Sciatic nerve (tissue), 2 donors: ENCODE results near the gene GADD45G. TPM values are rescaled to one million over a fixed set of nuclear protein-coding genes. Genes with fewer than 3 reads are reported as not detected.

Source experiments
- ATAC-seq: fragments of 200-7000 bp; cut with Tn5 transposase; one replicate; pipeline ENCODE4 v1.9.1; 2020; ENCODE audit warnings: mild to moderate bottlenecking, moderate library complexity
- DNase-seq: peaks from one replicate; pipeline ENCODE4 v3.0.0-alpha.2; 2020; ENCODE audit warnings: low spot score
- intact Hi-C: fragments of 100-400 bp; cut with DNase I; formaldehyde crosslinking; loops from one replicate; pipeline ENCODE4 v1.14.2; 2022
- total RNA-seq: library from RNA; stranded (reverse); fragmentation: NEBNext Ultra II Directional; extraction: Animal tissue kit (Norgen Biotek cat#: 25700); gene quantifications from one replicate; pipeline ENCODE4 v1.2.1, GENCODE V29; 2021
- donor health status: DM: no; HTN: no; CAD: no.
- donor health status: DM: no; HTN: no; CAD: no.

The GADD45G gene
- total RNA-seq, 1 donor from 2014 or later = 3.5 TPM

DNA sequence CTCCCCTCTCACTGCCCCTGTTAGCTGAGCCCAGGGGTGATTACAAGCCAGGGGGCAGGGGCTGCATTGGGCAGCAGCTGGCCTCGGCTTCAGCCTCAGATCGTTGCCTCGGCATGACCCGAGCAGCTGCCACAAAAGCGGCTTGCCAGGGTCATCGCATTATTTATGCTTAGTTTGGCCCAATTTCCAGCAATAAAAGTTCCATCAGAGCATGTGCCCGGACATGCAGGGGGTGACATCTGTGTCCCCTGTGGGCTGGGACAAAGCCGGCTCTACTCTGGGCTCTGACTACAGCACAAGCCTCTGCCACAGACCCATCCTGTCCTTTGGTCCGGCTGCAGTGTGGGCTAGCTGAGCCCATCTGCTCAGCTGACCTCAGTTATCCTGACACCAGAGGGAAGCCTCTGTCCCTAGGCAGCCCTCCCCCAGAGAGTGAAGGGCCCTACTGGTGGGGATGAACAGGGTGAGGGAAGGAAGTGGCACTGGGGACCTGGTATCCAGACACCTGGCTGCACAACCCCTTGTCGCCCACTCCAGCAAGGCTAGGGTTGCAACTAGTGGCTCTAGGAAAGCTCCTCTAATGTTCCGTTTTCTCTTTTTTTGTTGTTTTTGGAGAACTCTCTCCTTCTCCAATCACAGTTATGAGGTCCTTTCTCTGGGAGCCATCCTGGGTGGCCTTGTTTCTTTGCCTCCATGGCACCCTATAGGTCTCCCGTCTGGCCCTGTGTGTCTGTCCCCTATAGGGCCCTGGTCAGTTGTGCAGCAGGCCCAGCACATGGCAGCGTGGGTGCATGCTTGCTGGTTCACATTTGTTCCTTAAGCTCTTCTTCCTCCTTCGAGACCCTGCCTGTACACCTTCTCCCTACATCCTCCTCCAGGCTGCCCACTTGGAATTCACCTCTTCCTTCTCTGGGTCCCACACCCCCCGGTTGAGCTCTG is 13.3 kb upstream of the GADD45G start:
- intact Hi-C loops = no loop called here
- DNase-seq (no peak), ATAC-seq (no peak)

DNA sequence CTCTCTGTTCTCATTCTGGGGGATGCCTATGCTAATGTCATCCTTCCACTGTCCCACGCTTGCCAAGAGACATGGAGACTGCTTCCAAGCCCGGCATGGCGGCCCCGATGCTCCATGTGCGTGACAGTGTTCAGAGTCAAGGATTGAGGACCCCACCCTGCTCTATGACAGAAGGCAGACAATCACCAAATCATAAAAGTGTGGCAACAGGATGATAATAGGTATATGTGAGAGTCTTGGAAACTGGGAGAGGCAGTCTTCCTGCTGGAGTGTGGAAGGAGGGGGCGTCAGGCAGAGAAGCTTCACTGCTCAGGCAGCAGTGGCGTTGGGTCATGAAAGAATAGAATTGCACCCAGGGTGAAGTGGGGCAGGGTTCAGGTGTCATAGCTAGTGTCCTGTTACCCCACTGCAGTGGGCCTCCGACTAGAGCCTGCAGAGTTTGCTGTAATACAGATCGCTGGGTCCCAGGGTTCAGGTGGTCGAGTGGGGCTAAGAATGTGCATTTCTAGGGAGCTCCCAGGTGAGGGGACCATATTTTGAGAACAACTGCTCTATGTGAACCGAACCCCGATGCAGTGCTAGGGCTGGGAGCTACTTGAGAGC is 12.5 kb upstream of the GADD45G start:
- ATAC-seq (no peak), DNase-seq (no peak)
- intact Hi-C loops = no loop called here

DNA sequence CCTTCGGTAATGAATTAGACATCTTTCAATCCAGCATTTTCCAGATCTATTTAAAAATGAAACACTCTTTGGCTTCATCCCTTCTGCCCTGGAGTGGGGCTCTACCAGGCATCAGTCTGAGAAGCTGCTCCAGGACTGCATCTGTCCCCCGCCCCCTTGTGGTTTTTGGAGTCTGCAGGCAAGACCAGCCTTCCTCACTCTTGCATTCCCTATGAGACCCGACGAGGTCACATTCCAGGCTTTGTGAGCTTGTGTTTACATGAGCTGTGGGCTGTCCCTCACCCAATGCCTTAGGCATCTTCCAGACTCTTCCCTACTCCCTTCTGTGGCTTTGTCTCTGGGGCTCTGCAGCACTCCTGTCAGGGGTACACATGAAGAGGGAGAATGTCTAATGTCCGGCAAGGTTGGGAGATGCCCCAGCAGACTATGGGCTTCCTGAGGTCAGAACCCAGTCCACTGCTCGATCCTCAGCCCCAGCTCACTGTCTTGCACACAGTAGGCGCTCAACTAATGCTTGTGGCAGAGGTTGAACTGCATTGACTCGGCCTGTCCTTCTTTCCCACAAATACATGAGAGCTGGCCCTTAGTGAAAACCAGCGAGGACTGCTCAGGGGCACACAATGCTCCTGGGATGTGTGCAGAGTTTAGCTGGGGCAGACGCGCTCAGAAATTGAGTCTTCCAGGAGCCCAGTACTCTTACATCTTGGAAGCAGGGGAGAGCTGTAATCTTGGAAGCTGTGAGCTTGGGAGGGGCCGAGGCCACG is 11.7 kb upstream of the GADD45G start:
- peak; percentile 33 for ATAC-seq
- intact Hi-C loops = no loop called here
- no peak for DNase-seq

DNA sequence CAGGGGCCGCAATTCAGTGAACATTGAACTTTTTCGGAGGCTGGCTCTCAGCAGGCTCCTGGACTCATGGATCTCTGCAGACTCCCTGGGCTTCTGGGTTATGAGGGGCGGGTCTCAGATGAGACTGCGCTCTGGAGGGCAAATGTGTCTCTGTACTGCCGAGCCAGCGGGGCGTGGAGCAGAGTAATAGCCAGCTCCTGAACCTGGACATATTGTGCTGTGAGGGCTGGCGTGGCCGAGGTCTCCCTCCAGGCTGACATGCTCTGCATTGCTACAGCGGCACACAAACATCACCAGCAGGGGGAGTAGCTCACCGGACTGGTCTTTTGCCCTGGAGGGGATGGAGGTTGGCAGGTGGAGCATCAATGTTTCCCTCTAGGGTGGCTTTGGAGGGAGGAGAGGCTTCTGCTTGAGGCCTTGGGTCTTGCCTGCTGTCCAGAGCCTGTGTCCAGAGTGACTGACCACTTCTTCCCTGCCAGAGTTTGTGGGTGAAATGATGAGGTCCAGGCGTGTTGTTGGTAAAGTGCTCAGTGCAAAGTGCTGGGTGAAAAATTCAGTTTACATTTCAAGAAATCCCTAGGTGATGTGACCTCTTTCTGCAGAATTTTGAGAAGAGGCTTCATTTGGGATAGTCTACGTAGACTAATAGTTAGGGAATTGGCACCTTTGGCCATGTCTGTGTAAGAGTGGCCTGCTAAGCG is 10.9 kb upstream of the GADD45G start:
- intact Hi-C loops = no loop called here
- DNase-seq (no peak), ATAC-seq (peak; percentile 69)

DNA sequence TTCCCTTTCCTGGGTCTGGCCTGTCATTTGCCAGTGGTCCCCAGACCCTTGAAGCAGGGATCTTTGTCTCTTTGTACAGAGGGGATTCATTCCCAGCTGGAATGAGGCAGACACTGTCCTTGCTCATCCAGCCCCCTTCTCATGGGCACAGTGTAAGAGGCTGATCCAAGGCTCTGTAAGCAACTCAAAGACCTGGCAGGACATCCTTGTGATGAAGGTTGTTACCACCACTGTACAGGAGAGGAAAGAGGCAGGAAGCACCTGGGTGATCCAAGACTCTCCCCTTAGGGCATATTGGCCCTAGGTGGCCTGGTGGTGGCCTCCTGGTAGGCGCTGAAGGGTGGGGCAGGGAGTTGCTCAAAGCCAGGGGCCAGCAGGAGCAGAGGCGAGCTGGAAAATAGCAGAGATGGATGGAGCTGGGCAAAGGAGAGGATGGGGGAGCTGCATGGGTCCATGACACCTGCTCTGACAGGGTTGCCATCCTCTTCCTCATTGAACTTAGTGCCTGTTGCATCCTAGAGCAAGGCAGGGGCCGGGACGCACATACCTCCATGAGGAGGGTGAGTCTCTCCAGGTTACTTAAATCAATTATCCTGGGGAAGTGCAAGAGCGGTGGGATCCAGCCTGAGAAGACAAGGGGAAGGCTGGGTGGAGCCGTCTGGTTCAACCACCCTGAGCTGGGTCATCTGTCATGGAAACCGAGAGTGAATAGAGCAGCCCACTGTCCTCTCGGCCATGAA is 9.8 kb upstream of the GADD45G start:
- ATAC-seq = no peak
- intact Hi-C loops = no loop called here

DNA sequence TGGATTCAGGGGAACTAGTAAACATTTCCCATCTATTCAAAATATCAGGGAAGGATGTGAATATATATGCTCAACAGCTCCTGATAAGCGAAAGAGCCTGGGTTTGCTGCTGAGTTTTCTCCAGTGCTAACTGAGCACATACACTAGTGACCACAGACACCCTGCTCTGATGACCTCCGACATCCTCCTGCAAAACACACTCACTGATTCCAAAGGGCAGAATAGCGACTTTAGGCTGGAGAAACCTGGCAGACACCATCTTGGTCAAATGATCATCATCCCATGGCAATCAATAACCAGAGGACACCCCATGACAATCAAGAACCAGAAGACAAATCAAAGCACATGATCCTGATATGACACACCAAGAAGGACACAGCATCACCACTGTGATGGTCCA is 9.2 kb upstream of the GADD45G start:
- DNase-seq (no peak), ATAC-seq (no peak)
- intact Hi-C loops = no loop called here

More for the DNA sequence above, 9.8 kb upstream of the GADD45G start:
- DNase-seq = no peak

DNA sequence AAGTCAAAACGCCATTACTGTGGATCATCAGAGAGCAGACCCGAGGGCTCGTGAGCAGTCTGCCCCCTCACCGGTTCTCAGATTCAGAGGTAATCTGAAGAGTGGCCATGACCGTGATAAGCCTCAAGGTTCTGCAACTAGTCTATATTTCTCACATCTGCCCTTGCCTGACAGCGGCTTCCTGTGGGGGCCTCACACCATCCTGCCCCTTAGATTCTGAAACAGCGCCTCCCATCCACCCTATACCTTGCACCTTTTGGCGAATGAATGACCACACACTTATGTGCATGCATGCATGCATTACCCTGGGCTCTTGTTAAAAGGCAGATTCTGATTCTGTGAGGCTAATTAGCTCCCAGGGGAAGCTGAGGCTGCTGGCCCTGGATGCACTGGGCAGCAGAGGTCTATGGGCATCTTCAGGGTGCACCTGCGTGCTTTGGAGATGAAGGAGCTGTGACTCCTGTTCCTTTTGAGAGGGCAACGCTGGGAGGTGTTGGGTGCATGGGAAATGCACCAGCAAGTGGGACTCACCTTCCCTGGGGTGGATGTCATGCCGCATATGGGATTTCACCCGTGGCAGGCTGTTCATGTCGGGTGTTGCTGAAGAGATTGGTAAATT is 7.8 kb upstream of the GADD45G start:
- DNase-seq (no peak), ATAC-seq (no peak)
- intact Hi-C loops = no loop called here

DNA sequence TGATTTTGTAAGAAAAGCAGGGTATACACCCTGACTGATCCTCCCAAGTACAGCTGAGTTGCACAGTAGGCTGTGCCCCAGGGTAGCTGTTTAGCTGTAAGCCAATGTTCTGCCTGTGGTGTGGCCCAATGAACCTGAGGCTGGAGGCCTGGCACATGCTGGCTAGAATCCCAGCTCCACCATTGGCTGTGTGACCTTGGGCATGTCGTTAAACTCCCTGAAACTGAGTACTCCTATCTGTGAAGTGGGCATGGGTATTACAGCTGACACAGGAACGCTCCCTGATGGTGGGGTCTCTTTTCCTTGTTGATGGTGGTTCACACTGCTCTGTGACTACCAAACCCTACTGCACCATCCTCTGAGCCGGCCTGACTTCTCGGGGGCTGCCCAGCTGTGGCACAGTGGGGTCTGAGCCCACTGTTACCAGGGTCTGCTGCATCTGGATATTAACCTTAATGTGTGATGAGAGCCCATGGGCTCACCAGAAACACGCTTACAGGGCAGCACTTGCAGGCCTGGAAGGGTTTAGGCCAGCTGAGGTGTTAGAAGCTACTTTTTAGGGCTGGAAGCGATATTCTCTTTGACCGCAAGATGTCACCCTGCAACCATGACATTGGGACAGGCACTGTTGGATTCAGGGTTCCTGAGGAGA is 7.0 kb upstream of the GADD45G start:
- DNase-seq (peak; percentile 62), ATAC-seq (peak; percentile 82)
- intact Hi-C loops = no loop called here

DNA sequence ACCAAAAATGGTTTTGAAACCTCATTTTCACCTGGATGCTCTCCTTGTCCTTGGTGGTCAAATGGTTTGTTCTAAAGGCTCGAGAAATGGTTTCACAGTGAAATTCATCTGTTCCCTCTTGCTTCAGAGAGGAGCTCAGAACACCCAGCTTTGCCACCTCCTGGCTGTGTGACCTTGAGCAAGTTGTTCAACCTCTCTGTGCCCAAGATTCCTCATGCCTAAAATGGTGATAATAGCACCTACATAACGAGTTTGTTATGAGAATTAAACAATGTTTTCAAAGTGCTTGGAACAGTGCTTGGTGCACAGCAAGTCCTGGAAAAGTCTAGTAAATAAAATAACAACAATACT is 6.5 kb upstream of the GADD45G start:
- no peak for ATAC-seq
- DNase-seq = no peak
- intact Hi-C loops = no loop called here

DNA sequence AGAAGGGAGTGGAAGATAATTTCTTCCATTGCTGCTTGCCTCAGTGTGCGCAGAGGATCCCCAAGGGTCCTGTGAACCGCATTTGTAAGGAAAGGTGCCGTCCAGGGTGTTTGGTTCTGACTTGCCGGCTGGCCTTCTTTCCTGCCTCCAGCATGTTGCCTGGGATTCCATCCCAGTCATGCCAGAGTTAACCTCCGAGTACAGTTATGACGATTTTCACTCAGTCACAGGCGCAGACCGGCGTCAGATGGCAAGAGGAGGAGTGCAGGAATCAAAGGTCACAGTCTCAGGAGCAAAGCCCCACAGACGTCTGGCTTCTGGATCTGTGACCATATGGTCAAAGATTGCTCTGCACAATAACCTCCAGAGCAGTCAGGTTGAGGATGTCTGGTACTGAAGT is 5.9 kb upstream of the GADD45G start:
- DNase-seq (no peak), ATAC-seq (no peak)
- intact Hi-C loops = no loop called here

DNA sequence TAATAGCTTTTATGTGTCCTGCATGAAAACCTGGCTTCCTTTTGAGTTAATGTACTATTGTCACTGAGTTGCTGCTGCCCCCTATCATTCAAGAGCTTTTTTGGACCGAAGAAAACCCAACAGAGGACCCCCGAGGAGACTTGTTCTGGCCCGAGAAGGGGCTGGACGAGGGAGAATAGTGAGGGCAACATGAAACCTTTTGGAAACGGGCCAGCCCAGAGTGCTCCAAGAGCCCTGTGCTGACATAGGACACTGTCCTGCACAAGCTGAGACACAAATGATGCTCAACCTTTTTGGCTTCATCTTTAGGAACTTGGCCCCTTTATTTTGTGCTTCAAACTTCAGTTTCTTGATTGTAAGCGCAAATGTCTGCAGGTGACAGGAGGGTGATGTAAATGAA is 4.0 kb upstream of the GADD45G start:
- intact Hi-C loops = loop anchor here (5.0 kb wide), 1 partner anchor 501 kb away; no protein-coding TSS in a partner anchor
- no peak for ATAC-seq
- peak; percentile 25 for DNase-seq

DNA sequence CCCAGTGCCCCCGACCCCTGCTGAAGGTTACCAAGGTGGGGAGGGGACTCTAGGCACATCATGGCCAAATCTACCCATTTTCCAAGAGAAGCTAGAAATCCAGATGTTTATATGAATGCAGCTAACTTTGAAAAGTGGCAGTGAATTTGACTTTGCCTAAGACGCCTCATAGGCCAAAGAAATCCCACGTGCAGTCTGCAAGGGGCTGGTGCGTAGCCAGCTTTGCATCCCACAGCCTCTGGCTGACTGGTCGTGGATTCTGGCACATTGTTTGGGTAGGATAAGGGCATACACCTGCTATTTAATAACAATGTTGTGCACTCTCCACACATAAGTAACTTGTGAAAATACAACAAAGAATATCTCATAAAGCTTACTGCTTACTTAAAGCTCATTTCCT is 3.5 kb upstream of the GADD45G start:
- intact Hi-C loops = loop anchor here (5.0 kb wide), 1 partner anchor 501 kb away; no protein-coding TSS in a partner anchor

DNA sequence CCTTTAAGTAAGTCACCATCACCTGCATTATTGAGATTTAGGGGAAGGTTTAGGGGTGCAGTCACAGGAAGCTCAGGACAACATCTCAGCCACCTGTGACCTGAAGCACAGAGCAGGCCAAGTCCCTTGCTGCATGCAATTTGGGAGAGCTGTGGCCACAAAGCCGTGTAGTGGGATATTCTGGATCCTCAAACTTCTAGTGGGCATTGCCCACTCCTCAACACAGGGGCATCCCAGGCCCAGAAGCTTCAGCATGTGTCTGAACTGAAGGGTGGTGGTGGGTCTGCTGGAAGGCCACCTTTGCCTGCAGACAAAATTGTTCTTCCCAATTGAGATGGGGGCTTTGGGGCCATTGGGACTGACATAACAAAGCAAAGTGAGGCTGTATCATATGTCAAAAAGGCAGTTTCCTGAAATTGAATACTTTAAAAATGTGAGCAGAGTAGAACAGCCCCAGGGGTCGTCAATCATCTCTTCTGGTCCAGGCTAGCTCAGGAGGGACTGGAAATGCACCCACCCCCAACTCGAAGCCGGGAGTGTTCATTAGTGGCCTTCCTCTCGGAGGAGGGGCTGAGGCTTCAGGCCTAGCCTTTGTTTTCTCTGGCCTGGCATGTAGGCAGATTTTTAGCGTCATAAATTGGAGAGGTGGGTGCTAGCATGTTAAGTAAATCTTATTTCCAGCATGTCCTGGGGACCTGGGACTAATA is 2.8 kb upstream of the GADD45G start:
- DNase-seq (peak; percentile 40), ATAC-seq (no peak)
- intact Hi-C loops = loop anchor here (5.0 kb wide), 1 partner anchor 500 kb away; no protein-coding TSS in a partner anchor

More for the DNA sequence above, 3.5 kb upstream of the GADD45G start:
- peak; percentile 5 for DNase-seq
- ATAC-seq = no peak

DNA sequence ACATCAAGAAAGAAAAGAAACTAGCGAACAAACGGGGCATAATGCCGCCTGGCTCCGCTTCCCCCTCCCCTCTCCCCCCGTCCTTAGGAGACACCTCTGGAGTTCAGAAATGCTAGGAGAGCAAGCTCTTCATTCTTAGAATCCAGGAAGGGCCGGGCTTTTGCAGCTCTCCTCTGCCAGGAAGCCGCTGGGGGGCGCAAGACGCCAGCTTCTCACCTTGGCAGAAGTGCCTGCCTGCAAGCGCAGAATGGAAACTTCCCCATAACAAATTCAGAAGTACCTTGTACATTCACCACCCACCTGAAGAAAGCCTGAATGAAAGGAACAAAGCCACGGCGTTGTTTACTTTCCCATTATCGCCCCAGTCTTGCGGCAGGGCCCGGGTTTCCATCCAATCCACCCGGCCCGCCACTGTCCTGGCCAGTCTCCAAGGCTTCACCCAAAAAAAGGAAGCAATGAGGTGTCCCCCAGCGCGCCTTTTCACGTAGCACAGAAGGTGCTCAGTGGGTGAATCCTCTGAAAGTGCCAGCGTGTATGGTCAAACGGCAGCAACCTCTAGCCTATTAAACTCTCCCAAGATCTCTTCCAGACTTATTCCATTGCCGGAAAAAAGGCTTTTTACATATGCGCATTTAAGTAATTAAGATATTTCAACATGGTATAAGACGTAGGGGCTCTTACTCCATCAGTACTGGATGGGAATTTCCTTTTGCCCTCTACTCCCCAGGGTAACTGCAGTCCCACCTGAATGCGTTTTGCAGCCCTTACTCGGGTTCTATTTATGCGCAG is 1.6 kb upstream of the GADD45G start:
- ATAC-seq = peak; percentile 70
- intact Hi-C loops = loop anchor here (5.0 kb wide), 1 partner anchor 499 kb away; no protein-coding TSS in a partner anchor
- peak; percentile 94 for DNase-seq

DNA sequence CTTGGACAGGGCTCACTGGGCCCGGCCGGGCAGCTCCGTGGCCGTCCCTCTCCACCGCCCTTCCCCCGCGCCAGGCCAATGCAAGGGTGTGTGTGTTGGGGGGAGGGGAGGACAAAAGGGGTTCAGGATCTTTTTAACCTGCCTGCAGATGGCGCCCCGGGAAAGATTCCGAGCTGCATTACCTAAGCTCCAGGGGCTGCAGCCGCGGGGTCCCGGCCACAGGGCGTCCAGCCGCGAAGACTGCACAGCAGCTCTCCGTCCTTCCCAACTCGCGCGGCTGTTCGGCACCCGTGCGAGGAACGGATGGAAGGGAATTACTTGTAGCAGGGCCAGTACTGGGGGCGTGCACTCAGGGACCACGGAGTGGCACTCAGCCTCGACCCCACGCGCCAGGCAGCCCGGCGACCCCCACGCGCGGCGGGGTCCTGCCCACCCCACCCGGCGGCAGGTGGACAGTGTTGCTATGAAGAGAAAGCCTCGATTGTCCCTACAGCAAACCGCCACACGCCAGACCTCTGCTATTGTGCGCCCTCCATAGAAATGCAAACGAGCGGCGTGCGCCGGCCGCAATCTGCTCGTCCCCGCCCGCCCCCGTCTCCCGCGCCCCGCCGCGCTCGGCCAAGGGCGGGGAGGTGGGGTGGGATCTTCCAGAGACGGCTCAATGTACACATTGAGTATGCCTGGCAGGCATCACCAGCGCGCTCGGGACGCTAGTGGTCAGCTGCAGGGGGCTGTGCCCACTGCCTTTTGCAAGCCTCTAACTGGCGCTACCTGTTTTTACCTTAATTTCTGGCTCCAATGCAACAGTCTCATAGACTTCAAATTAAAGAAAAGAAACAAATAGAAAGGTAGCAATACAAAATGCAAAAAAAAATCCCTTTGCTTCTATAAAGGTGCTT is 796 bp upstream of the GADD45G start:
- DNase-seq (peak; percentile 82), ATAC-seq (peak; percentile 61)
- intact Hi-C loops = loop anchor here (5.0 kb wide), 1 partner anchor 498 kb away; no protein-coding TSS in a partner anchor
